Mesodermal cell (in vitro differentiated cells): Measurements from ENCODE around the gene RTN4R.

Source experiments
- H3K27ac ChIP-seq: 2 replicates; pipeline ENCODE4 v1.7.0; 2013; ENCODE audit warnings: mild to moderate bottlenecking, low read depth, low read length, moderate library complexity; ENCODE audit not compliant: severe bottlenecking
- H3K36me3 ChIP-seq: 2 replicates; pipeline ENCODE4 v1.7.1; 2013; ENCODE audit warnings: mild to moderate bottlenecking, low read length, moderate library complexity; ENCODE audit not compliant: control insufficient read depth, insufficient read depth
- H3K4me1 ChIP-seq: one replicate; pipeline ENCODE4 v1.7.1; 2013; ENCODE audit warnings: mild to moderate bottlenecking, low read length; ENCODE audit not compliant: insufficient read depth, control insufficient read depth, poor library complexity, severe bottlenecking
- H3K4me3 ChIP-seq: 2 replicates; pipeline ENCODE4 v1.7.0; 2013; ENCODE audit warnings: low read length, control low read depth, mild to moderate bottlenecking; ENCODE audit not compliant: insufficient read depth, poor library complexity, severe bottlenecking; ENCODE audit errors: extremely low read depth
- H3K9me3 ChIP-seq: 2 replicates; pipeline ENCODE4 v1.7.1; 2013; ENCODE audit warnings: mild to moderate bottlenecking, low read length, moderate library complexity; ENCODE audit not compliant: control insufficient read depth
- WGBS, 2 experiments: methylation state at CpG; one replicate each; pipeline ENCODE4 v1.1.5; 2013; ENCODE audit warnings: missing lambda C conversion rate in 2 of 2; ENCODE audit not compliant: insufficient coverage in 2 of 2; 5-methylcytosine and 5-hydroxymethylcytosine counted together

Gene RTN4R

GRCh38 chr22:20259327-20259688 lies 8.8 kb downstream of the RTN4R start:
- no peak overlapping the region for H3K4me3 ChIP-seq
- H3K27ac ChIP-seq = no peak overlapping the region
- WGBS, 2 experiments = 89 to 93% methylated on average over 3 to 8 of the region's 8 CpGs
- H3K36me3 ChIP-seq = no peaks in the 10 kb centered on the region
- H3K4me1 ChIP-seq = no peaks in the 10 kb centered on the region
- H3K9me3 ChIP-seq = no peaks in the 10 kb centered on the region

- no peak overlapping the region for H3K4me3 ChIP-seq
- WGBS, 2 experiments = 95 to 97% methylated on average over 13 of the region's 18 CpGs
- no peaks in the 10 kb centered on the region for H3K9me3 ChIP-seq
- H3K36me3 ChIP-seq = no peaks in the 10 kb centered on the region
- H3K4me1 ChIP-seq = no peaks in the 10 kb centered on the region
- H3K27ac ChIP-seq = no peak overlapping the region
Measured at GRCh38 chr22:20258584-20259326, 9.4 kb downstream of the RTN4R start.

- Histone ChIP-seq H3K36me3 (no peaks in the 10 kb centered on the region), H3K27ac (no peak overlapping the region), H3K4me1 (no peaks in the 10 kb centered on the region), H3K4me3 (no peak overlapping the region), H3K9me3 (no peaks in the 10 kb centered on the region)
- WGBS, 2 experiments = 75 to 96% methylated on average over 3 to 4 of the region's 4 CpGs
Measured at GRCh38 chr22:20258021-20258299, 10.2 kb downstream of the RTN4R start.

- no peaks in the 10 kb centered on the region for H3K36me3 ChIP-seq
- no peak overlapping the region for H3K4me3 ChIP-seq
- H3K27ac ChIP-seq = no peak overlapping the region
- WGBS, 2 experiments = 93 to 99% methylated on average over 8 of the region's 15 CpGs
- H3K4me1 ChIP-seq = no peaks in the 10 kb centered on the region
- H3K9me3 ChIP-seq = no peaks in the 10 kb centered on the region
Measured at GRCh38 chr22:20257212-20258020, 10.7 kb downstream of the RTN4R start.

- H3K9me3 ChIP-seq = no peaks in the 10 kb centered on the region
- 81 to 91% methylated on average over 12 of the region's 12 CpGs for WGBS, 2 experiments
- no peaks in the 10 kb centered on the region for H3K36me3 ChIP-seq
- no peaks in the 10 kb centered on the region for H3K4me1 ChIP-seq
- no peak overlapping the region for H3K27ac ChIP-seq
- H3K4me3 ChIP-seq = no peak overlapping the region
Measured at GRCh38 chr22:20256551-20257211, 11.4 kb downstream of the RTN4R start.

GRCh38 chr22:20256027-20256426 lies 12.1 kb downstream of the RTN4R start:
- Histone ChIP-seq H3K27ac (no peak overlapping the region), H3K36me3 (no peaks in the 10 kb centered on the region), H3K9me3 (no peaks in the 10 kb centered on the region), H3K4me3 (no peak overlapping the region), H3K4me1 (no peaks in the 10 kb centered on the region)
- WGBS, 2 experiments = 90 to 92% methylated on average over 13 of the region's 13 CpGs

GRCh38 chr22:20254975-20255946 lies 12.9 kb downstream of the RTN4R start:
- 80 to 81% methylated on average over 10 to 14 of the region's 23 CpGs for WGBS, 2 experiments
- Histone ChIP-seq H3K27ac (no peak overlapping the region), H3K9me3 (no peaks in the 10 kb centered on the region)

GRCh38 chr22:20253161-20253560 lies 15.0 kb downstream of the RTN4R start:
- H3K9me3 ChIP-seq = no peaks in the 10 kb centered on the region
- no peaks in the 10 kb centered on the region for H3K36me3 ChIP-seq
- WGBS, 2 experiments = 100% methylated on average over 2 to 4 of the region's 7 CpGs
- H3K4me3 ChIP-seq = no peak overlapping the region
- H3K4me1 ChIP-seq = no peaks in the 10 kb centered on the region
- no peak overlapping the region for H3K27ac ChIP-seq

More at GRCh38 chr22:20254975-20255946, 12.9 kb downstream of the RTN4R start:
- Histone ChIP-seq H3K4me3 (no peak overlapping the region), H3K36me3 (no peaks in the 10 kb centered on the region), H3K4me1 (no peaks in the 10 kb centered on the region)

GRCh38 chr22:20251981-20252380 lies 16.1 kb downstream of the RTN4R start:
- 78 to 99% methylated on average over 4 of the region's 5 CpGs for WGBS, 2 experiments

GRCh38 chr22:20251491-20251890 lies 16.6 kb downstream of the RTN4R start:
- Histone ChIP-seq H3K27ac (no peak overlapping the region), H3K4me1 (peaks cover 4% of the 10 kb centered on the region), H3K9me3 (no peaks in the 10 kb centered on the region), H3K4me3 (no peak overlapping the region), H3K36me3 (no peaks in the 10 kb centered on the region)

More at GRCh38 chr22:20251981-20252380, 16.1 kb downstream of the RTN4R start:
- Histone ChIP-seq H3K4me1 (no peaks in the 10 kb centered on the region), H3K27ac (no peak overlapping the region), H3K4me3 (no peak overlapping the region), H3K36me3 (no peaks in the 10 kb centered on the region), H3K9me3 (no peaks in the 10 kb centered on the region)
